Measurements from ENCODE around the gene GREM1.

The GREM1 gene

DNA sequence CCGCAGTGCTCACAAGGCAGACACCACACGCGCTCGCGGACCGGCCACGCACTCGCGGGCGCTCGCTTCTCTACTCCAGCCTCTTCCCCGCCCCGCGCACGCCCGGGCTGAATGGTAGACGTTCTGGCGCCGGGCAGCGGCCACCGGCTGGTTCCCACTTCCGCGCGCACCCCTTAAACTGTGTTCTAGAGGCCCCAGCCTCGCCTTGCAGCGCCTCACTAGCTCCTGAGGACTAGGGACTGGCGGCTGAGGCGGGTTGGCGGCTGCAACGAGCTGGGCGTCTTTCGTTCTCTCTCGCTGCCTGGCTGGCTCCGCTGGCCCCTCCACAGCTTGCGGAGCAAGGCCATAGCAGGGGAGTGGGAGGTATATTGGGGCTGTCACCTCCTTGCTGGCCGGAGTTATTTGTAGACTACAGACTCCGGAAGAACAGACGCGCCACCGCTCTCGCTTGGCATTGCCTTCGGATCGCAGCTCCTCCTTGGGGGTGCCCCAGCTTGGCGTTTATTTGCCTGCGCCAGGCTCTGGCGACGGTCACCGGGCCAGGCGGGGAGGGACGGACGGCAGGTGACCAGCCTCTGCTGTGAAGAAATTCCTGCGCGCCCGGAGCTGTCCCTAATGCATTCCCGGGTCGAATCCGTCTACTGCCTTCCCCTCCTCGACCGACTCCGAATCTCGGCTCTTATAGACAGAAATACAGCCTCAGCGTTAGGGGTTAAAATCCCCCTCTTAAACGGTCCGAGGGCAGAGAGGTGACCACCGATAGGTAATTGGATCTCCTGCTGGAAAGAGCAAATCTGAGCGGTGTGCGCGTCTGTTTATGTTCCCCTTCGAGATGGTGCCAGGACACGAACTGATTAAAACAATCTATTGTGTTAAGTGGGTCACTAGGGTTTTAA lies 1.3 kb downstream of the GREM1 start:
- FAIRE-seq (no peak), DNase-seq (ENCODE audit: insufficient read length) (no peak)
- TF ChIP-seq TAF1 (IDR thresholded peaks at IDR 0.05; ENCODE audit: borderline replicate concordance, low read depth, low read length): no peak
- no peak for TF ChIP-seq POLR2AphosphoS5 (IDR thresholded peaks at IDR 0.05; ENCODE audit: low read depth, low read length)
- no peak for TF ChIP-seq POLR2A (IDR thresholded peaks at IDR 0.05; ENCODE audit: low read depth, low read length)

DNA sequence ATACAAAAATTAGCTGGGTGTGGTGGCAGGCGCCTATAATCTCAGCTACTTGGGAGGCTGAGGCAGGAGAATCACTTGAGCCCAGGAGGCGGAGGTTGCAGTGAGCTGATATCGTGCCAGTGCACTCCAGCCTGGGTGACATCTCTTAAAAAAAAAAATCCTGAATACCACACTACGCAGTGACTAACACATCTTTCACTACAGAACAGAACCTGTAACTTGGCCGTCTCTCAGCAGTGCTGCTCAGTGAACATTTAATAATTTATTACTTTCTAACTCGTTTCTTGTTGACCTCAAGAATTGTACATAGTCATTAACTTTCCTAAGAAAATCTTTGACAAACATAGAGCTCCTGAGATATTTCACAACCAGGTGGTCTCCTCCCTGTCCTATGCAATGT lies 3.8 kb downstream of the GREM1 start:
- FAIRE-seq: no peak
- TF ChIP-seq POLR2AphosphoS5 (IDR thresholded peaks at IDR 0.05; ENCODE audit: low read depth, low read length): no peak
- TF ChIP-seq TAF1 (IDR thresholded peaks at IDR 0.05; ENCODE audit: borderline replicate concordance, low read depth, low read length): no peak
- TF ChIP-seq POLR2A (IDR thresholded peaks at IDR 0.05; ENCODE audit: low read depth, low read length): no peak
- no peak for DNase-seq (ENCODE audit: insufficient read length)

DNA sequence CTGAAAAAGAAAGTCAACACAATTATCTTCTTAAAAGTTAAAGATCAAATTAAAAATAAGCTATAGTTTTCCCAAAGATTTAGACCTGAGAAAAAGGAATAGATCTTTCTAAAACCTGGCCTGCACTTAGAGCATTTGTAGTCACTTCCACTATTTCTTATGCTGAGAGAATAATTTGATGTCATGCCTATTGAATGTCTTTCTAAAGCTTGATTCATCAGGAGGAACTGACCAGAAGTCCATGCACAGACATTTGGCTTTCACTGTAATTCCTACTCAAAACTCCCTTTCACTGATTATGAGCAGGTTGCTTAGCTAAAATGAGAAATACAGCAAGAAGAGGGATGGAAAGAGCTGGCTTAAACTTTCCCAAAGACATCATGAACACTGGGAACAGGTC lies 4.3 kb downstream of the GREM1 start:
- no peak for FAIRE-seq

DNA sequence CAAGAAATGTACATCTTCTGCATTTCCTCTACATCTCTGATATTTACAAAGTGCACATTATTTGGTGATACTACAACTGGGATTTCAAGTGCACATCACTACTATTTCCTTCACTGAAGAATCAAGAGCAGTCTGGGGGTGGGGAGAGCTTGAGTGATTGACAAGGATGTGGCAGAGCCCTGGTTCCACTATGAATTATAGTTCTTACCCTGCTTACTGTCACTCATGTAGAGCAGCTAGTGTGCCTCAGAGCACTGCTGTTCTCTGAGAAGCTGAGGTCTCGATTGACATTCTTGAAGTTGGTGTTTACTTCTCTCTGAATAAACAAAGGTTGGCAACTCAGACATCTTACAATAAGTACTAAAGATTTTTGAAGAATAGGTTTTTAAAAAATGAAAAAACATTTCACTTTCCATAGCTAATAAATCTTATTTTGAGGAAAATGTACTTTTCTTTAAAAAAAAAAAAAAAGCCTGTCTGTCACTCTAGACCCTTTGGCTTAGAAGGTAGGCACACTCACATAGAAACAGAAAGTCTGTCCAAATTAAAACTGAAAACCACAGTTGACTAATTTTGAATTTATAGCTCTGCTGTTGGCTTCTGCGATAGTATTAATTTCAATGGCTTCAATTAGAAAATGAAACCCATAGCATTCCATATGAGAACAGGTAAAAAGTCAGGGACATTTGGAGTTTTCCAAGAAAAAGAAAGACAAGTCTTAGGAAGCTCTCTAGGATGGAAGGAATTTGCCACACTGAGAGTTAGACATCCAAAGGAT lies 5.6 kb downstream of the GREM1 start:
- TF ChIP-seq POLR2A (IDR thresholded peaks at IDR 0.05; ENCODE audit: low read depth, low read length) (no peak), TAF1 (IDR thresholded peaks at IDR 0.05; ENCODE audit: borderline replicate concordance, low read depth, low read length) (no peak), POLR2AphosphoS5 (IDR thresholded peaks at IDR 0.05; ENCODE audit: low read depth, low read length) (no peak)
- DNase-seq (ENCODE audit: insufficient read length): no peak
- FAIRE-seq: peak; percentile 70

More for the DNA sequence above, 4.3 kb downstream of the GREM1 start:
- TF ChIP-seq POLR2AphosphoS5 (IDR thresholded peaks at IDR 0.05; ENCODE audit: low read depth, low read length): no peak
- no peak for TF ChIP-seq POLR2A (IDR thresholded peaks at IDR 0.05; ENCODE audit: low read depth, low read length)
- TF ChIP-seq TAF1 (IDR thresholded peaks at IDR 0.05; ENCODE audit: borderline replicate concordance, low read depth, low read length): no peak
- DNase-seq (ENCODE audit: insufficient read length): no peak

DNA sequence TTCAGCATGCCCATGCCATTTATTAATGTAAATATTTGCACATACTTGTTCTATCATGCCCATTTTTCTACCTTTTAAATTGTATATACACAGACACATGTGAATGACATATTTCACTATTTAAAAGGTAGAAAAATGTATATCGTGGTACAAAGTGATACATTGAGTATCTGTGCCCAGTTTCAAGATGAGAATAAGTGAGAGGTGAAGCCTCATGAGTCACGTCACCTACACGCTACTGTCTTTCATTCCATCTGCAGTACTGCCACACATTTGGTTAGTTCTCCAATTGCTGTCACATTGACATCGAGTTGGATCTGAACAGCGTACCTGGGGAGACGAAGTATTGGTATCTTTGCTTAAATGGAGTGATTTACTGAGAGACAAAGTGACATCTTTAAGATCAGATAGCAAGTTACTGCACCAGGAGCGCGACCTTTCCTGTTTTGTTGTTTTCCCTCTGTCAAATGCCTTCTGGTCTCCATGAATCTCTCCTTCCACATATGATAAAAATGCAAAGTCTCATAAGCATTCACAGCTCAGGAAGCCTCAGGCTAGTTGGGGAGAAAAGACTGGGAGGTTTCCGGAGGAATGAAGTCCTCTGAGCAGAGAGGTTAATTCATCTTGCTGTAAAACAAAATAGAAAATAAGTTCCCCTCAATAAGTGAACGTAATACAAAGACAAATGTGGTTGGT lies 12.0 kb downstream of the GREM1 start:
- TF ChIP-seq TAF1 (IDR thresholded peaks at IDR 0.05; ENCODE audit: borderline replicate concordance, low read depth, low read length) (no peak), POLR2AphosphoS5 (IDR thresholded peaks at IDR 0.05; ENCODE audit: low read depth, low read length) (no peak), POLR2A (IDR thresholded peaks at IDR 0.05; ENCODE audit: low read depth, low read length) (no peak)
- FAIRE-seq: no peak
- no peak for DNase-seq (ENCODE audit: insufficient read length)

DNA sequence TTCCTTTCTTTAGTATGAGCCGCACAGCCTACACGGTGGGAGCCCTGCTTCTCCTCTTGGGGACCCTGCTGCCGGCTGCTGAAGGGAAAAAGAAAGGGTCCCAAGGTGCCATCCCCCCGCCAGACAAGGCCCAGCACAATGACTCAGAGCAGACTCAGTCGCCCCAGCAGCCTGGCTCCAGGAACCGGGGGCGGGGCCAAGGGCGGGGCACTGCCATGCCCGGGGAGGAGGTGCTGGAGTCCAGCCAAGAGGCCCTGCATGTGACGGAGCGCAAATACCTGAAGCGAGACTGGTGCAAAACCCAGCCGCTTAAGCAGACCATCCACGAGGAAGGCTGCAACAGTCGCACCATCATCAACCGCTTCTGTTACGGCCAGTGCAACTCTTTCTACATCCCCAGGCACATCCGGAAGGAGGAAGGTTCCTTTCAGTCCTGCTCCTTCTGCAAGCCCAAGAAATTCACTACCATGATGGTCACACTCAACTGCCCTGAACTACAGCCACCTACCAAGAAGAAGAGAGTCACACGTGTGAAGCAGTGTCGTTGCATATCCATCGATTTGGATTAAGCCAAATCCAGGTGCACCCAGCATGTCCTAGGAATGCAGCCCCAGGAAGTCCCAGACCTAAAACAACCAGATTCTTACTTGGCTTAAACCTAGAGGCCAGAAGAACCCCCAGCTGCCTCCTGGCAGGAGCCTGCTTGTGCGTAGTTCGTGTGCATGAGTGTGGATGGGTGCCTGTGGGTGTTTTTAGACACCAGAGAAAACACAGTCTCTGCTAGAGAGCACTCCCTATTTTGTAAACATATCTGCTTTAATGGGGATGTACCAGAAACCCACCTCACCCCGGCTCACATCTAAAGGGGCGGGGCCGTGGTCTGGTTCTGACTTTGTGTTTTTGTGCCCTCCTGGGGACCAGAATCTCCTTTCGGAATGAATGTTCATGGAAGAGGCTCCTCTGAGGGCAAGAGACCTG lies 13.2 kb downstream of the GREM1 start:
- FAIRE-seq: no peak
- DNase-seq (ENCODE audit: insufficient read length): no peak
- no peak for TF ChIP-seq TAF1 (IDR thresholded peaks at IDR 0.05; ENCODE audit: borderline replicate concordance, low read depth, low read length)
- TF ChIP-seq POLR2A (IDR thresholded peaks at IDR 0.05; ENCODE audit: low read depth, low read length): no peak
- no peak for TF ChIP-seq POLR2AphosphoS5 (IDR thresholded peaks at IDR 0.05; ENCODE audit: low read depth, low read length)

DNA sequence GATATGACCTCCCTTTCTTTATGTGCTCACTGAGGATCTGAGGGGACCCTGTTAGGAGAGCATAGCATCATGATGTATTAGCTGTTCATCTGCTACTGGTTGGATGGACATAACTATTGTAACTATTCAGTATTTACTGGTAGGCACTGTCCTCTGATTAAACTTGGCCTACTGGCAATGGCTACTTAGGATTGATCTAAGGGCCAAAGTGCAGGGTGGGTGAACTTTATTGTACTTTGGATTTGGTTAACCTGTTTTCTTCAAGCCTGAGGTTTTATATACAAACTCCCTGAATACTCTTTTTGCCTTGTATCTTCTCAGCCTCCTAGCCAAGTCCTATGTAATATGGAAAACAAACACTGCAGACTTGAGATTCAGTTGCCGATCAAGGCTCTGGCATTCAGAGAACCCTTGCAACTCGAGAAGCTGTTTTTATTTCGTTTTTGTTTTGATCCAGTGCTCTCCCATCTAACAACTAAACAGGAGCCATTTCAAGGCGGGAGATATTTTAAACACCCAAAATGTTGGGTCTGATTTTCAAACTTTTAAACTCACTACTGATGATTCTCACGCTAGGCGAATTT lies 14.9 kb downstream of the GREM1 start:
- no peak for FAIRE-seq
- DNase-seq (ENCODE audit: insufficient read length): no peak
- TF ChIP-seq POLR2AphosphoS5 (IDR thresholded peaks at IDR 0.05; ENCODE audit: low read depth, low read length) (no peak), POLR2A (IDR thresholded peaks at IDR 0.05; ENCODE audit: low read depth, low read length) (no peak), TAF1 (IDR thresholded peaks at IDR 0.05; ENCODE audit: borderline replicate concordance, low read depth, low read length) (no peak)

DNA sequence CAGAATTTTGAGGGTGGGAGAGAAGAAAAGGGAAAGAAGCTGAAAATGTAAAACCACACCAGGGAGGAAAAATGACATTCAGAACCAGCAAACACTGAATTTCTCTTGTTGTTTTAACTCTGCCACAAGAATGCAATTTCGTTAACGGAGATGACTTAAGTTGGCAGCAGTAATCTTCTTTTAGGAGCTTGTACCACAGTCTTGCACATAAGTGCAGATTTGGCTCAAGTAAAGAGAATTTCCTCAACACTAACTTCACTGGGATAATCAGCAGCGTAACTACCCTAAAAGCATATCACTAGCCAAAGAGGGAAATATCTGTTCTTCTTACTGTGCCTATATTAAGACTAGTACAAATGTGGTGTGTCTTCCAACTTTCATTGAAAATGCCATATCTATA lies 15.5 kb downstream of the GREM1 start:
- FAIRE-seq (no peak), DNase-seq (ENCODE audit: insufficient read length) (no peak)
- TF ChIP-seq POLR2A (IDR thresholded peaks at IDR 0.05; ENCODE audit: low read depth, low read length): no peak
- no peak for TF ChIP-seq TAF1 (IDR thresholded peaks at IDR 0.05; ENCODE audit: borderline replicate concordance, low read depth, low read length)
- no peak for TF ChIP-seq POLR2AphosphoS5 (IDR thresholded peaks at IDR 0.05; ENCODE audit: low read depth, low read length)

DNA sequence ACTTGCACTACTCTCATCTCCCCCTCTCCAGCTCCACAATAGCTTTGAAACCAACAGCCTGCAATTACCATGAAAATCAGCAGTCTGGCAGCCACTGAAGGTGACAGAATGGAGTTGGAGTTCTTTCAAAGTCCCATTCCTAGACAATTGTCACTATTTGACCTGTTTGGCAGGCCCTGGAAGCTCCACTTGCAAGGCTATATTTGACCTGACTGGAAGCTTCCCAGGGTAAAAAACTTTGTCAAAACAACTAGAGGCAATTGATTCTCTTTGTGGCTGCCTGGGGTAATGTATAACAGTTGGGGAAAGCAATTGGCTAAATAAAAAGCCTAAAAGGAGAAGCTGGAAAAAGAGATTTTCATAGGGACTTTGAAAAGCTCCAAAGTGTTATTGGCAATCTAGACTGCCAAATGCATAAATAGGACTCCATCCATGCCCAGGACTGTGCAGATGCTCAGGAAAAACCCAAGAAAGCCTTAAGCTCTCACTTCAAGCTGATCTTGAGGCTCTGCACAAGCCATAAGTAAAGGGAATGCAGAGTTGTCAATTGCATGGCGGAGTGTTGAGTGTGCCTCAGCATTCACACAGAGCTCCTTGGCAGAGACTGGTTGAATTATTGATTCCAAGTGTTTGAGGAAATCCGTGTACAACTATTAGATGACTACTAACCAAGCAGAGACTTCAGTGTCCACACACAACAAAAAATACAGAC lies 18.3 kb downstream of the GREM1 start:
- FAIRE-seq: no peak
- DNase-seq (ENCODE audit: insufficient read length): no peak
- TF ChIP-seq TAF1 (IDR thresholded peaks at IDR 0.05; ENCODE audit: borderline replicate concordance, low read depth, low read length): no peak
- TF ChIP-seq POLR2AphosphoS5 (IDR thresholded peaks at IDR 0.05; ENCODE audit: low read depth, low read length): no peak
- TF ChIP-seq POLR2A (IDR thresholded peaks at IDR 0.05; ENCODE audit: low read depth, low read length): no peak
